Hematopoietic multipotent progenitor cell (in vitro differentiated cells): Measurements from ENCODE around the gene NKAPL. TPM values are rescaled to one million over a fixed set of nuclear protein-coding genes. Genes with fewer than 3 reads are reported as not detected.

ENCODE experiments used
- DNase-seq, 3 donors: peaks; one replicate each; pipeline ENCODE4 v3.0.0-alpha.2; 2011 to 2015; ENCODE audit warnings: low read depth in 2 of 3, low spot score in 2 of 3
- total RNA-seq: library from RNA; depleted of rRNA; stranded (reverse); fragments of >200 nt; gene quantifications from one replicate; pipeline ENCODE4 v1.2.3, GENCODE V29; 2012

NKAPL gene
- total RNA-seq, 1 donor: 1.1 TPM

DNA sequence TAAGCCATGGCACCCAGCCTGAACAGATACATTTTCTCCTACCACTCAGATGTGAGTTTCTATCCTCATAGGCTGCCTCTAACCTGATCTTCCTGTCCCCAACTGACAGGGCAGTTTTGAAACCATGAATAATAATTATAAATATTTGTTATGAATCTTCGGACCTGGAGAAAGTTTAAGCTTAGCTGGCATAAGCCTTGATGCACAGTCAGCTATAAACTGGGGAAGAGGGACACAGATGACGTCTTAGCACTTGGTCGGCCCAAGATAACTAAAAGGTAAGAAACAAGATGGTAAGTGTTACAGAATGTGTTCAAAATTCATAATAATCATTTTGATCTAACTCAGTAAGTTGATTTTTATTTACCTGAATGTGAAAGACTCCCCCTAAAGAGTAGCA lies 15.2 kb upstream of the NKAPL start:
- no peak for DNase-seq

DNA sequence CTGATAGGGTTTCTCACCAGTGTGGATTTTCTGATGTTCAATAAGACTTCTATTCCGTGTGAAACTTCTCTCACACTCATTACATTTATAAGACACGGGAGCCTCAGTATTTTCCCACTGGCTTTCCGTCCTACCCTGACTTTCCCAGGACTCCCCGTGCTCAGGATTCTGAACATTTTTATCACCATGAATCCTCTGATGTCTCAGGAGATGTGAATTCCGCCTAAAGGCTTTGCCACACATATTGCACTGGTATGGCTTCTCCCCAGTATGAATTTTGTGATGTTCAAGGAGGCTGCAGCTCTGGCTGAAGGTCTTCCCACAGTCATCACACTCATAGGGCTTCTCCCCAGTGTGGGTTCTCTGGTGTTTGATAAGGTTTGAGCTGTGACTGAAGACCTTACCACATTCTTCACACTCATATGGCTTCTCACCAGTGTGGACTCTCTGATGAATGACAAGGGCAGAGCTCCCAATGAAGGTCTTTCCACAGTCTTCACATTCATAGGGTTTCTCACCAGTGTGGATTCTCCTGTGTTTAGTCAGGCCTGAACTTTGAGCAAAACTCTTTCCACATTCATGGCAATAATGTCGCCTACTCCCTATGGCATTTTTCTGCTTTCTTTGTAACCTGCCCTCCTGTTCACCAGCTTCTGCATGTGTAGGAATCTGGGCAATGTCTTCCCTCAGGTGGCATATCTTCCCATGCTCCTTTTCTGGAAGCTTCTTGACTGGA lies 13.7 kb upstream of the NKAPL start:
- no peak for DNase-seq

DNA sequence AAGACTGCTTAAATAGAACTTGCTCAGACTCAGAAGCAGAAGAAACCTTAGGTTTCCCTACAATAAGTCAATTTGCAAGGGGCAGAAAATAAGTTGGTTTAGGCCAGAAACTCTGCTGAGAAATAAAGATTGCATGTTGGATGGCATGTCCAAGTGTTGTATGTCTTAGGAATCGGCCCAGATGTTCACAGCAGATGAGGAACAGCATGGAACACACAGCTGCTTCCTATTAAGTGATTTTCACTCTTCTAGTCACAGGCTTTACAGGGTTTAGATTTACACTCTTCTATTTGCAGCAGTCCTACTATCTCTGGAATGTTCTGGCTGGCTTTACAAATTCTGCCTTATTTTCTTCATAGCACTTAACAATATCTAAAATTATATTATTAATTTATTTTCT lies 10.2 kb upstream of the NKAPL start:
- no peak for DNase-seq

DNA sequence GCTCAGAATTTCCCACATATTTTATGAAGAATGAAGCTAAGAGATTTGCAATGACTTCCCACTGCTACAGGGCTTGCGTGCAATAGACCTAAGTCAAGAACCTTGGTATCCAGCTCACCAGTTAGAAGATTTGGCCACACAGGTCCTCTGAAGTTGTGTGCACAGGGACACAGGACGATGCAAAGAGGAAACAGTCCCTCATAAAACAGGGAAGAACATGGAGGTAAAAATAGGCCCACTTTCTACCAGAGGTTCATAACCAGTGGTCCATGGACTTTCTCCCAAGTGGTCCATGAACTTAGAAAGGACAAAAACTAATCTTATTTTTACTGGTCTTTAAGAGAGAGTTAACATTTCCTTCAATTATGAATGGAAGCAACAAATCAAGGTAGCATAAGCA lies 8.3 kb upstream of the NKAPL start:
- no peak for DNase-seq

DNA sequence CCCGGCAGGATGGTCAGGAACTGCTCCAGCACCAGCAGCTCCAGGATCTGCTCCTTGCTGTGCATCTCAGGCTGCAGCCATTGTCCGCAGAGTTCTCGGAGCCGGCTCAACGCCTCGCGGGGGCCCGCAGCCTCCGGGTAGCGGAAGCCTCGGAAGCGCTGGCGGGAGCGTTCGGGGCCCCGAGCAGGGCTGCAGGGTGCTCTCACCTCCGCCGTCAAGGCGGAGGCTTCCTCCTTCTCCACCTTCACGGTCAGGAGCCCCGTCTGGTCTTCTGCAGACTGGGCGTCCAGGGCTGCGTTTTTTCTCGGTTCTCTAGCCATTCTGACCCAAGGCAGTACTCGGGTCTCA lies 7.5 kb upstream of the NKAPL start:
- DNase-seq: peak in 2 of 3 donors; percentile 23 to 39

DNA sequence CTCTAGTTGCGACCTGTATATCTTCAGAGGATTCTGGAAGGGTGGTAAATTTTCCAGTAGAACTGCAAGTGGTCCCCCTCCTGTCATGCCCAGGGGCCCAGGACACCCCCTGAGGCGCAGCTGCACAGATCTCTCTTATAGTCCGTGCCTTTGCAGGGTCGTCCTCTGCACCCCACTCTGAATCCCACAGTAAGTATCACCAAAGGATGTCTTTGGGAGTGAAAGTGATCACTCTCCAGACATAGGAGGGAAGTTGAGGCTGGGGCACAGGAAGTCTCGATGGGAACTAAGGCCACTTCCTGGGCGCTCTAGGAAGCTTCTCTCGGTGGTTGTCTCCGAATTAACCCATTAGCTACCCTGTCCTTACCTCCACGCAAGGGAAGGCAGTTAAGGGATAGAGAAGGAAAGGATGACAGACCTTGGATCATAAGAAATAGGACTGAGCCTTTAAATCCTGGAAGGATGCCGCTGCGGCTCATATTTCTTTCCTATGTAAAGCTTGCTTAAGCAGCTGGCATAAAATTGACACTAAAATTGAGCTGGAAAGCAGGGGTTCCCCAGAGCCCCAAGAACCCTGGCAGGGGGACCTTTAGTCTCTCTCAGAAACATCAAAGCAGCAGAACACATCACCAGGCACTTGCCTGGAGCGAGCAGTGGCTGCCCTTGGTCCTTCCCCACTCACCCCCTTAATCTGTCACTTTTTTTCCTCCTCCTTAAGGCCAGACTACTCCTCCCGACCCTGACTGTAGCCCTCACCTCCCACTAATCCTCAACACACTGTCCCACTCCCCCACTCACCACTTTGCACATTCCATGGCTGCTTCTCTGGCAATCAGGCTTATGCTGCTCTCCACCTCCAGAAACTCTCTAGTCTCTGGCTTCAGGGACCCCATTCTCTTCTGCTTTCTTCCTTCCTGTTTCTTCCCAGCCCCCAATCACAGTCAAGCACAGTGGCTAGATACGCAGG lies 6.8 kb upstream of the NKAPL start, which contains the start of gene ZKSCAN4:
Gene ZKSCAN4 (minus strand): TSS at position 261 of the 967 bp plus-strand sequence. CDS start 289 bp downstream, outside the sequence.
- peak; percentile 58 to 89 (median 73) for DNase-seq

DNA sequence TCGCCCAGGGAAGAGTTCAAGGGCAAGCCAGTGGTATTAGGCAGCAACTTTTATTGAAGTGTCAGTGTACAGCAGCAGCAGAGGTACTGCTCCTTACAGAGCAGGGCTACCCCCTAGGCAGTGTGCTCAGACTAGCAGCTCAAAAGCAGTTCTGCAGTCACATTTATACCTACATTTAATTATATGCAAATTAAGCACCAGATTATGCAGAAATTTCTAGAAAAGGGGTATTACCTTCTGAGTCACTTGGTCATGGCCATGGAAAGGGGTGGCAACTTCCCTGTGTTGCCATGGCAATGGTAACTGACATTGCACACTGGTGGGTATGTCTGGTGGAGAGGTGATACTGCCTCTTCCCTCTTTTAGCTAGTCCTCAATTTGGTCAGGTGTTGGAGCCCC lies 5.0 kb upstream of the NKAPL start:
- peak in 2 of 3 donors; percentile 40 to 52 for DNase-seq

DNA sequence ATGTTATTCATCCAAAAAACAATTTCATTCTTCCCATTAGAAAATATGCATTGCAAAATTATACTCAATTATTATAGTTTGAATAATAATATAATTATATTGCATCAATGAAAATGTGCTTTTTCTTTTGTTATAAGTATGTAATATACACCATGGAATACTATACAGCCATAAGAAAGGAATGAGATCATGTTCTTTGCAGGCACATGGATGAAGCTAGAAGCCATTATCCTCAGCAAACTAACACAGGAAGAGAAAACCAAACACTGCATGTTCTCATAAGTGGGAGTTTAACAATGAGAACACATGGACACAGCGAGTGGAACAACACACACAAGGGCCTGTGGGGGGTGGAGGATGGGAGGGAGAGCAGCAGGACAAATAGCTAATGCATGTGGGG lies 2.1 kb upstream of the NKAPL start:
- no peak for DNase-seq

DNA sequence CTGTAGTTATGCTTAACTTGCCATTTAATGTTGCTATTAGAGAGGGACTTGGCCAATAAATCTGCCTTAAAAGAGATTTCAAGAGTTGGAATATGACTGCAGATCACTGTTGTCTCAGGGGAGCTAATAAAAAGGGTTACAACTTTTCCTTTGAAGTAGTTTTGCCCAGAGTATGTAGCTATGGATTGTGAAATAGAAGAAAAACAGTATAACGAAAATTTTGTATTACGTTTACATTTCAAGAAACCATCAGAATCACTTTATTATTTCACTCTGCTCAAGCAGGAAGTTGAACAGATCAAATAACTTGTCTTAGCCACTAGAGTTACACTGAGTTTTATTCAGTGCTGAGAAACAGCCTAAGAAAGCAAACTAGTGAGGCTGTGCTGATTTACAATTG lies 4.8 kb downstream of the NKAPL start:
- no peak for DNase-seq

DNA sequence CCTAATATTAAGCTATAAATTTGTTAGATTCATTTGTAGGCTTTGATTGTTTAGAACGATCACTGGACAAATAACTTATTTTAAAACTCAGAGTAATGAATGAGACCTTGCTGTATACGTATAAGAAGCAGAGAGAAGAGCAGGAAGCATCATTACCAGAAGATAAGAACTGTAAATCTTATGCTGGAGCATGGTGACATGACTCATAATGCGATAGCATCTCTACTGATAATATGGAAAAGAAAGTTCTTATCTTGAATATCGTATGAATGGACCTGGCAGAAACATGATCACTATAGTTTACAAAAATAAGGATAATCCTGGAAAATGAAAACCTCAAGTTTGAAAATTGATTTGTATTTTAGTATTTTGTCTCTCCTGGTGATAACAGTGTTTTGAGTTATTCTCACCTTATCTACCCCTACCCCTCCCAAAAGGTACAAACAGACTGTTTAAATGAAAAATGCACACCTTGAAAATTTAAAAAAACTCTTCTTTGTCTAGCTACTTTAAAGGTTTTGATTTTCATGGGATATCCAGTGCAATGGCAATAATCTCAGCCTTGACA lies 5.8 kb downstream of the NKAPL start:
- DNase-seq: peak in 1 of 3 donors; percentile 31

DNA sequence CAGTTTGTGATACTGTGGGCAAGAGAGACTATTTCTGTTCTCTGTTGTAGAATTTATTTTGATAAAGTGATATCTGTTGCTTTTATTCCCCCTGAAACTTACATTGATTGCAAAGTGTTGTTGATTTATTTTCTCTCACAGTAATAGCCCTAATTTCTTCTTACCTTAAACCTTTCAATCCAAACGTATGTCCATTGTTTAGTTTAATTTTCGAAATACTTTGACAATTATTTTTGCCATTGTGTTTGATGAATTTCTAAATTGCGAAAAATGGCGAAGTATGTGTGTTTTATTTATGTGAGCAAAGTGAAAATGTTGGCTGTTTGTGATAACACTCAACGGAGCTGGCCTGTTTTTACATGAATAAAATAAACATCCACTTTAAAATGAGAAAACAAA lies 7.5 kb downstream of the NKAPL start:
- no peak for DNase-seq

DNA sequence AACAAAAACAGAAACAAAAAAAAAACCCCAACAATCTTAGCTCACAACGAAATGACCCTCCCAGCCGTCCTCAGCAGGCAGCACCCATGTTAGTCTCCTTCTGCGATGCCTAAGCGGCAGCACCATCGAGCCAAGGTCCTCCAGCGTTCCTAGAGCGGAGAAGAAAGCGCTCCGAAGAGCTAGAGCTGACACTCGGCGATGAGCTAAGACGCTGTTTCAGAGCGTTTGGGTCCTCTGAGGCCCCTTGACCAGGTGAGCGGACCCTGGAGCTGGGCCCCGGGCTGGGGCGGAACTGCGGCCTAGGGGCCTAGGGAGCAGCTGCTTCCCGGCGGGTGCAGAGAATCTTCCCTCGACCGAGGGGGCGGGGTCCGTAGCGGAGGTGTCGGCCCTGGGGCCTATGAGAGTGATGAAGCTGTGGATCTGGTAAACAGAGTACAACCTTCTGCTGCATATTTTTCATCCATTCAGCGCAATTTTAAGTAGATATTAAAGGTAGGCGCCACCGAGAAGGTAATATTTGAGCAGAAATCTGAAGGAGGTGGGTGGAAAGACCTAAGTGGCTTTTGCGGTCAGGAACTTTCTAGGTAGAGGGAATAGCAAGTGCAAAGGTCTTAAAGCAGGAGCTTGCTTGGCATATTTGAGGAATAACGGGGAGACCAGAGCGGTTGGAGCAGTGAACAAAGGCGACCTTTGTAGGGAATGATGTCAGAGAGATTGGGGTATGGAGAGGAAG lies 8.0 kb downstream of the NKAPL start, which contains the start of gene ZSCAN26:
Gene ZSCAN26 (plus strand): TSS at position 182 of the 733 bp plus-strand sequence. CDS start 4,777 bp downstream, outside the sequence.
- DNase-seq: peak; percentile 74 to 96 (median 90)

DNA sequence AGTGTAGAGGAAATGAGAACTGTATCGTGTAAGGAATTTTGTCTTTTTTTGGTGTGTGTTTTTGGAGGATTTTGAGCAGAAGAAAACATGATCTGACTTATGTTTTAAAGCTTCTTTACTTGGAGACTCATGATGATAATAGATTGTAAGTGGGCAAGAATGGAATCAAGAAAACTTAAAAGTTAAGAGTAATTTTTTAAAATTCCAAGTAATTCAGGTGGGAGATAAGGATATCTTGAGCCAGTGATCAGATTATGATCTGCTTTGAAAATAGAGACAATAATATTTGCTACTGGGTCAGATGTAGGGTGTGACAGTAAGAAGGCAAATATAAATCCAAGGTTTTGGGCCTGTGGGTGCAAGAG lies 8.6 kb downstream of the NKAPL start:
- no peak for DNase-seq

DNA sequence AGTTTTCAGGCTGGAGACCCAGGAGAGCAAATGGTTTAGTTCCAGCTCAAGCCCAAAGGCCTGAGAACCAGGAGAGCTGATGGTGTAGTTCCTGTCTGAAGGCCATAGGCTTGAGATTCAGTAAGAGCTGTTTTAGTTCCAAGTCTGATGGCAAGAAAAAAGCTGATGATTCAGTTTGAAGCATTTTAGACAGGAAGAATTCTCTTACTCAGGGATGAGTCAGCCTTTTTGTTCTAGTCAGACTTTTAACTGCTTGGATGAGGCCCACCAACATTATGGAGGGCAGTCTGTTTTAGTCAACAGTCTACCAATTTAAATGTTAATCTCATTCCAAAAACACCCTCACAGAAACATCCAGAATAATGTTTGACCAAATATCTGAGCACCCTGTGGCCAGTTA lies 10.4 kb downstream of the NKAPL start:
- DNase-seq: peak in 2 of 3 donors; percentile 26 to 32

DNA sequence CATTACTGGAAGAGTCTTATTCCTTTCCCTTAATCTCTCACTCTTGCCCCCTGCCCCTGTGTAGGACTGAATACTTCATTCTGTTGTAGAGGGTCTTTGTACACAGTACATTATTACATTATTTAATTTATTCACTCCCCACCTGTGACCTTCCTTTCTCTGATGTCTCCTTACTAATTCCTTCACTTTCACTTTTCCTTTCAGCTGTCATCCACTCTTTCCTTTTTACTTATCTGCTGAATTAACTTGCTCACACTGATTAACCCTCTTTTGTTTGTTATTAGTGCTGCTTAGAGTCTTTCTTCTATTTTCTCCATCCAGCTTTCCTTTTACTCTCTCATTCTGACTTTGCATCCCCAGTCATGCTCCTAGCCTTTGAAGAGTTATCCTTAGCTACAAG lies 15.8 kb downstream of the NKAPL start:
- no peak for DNase-seq

DNA sequence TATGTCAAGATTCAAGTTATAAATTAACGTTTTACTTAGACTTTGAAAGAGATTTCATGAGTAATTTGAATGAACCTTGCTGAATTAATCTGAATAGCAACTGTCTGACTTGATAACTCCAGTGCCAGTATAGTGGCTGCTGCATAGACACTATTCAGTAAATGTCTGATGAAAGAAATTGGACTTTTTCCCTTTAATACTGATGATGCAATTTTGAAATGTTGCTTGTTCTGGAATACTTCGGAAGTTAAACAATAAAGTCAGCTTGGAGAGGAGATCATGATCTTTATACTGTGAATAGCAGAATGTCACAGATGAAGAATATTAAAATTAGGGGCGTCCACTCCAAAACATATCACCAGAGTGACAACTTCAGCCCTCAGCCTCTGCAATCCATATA lies 18.6 kb downstream of the NKAPL start:
- DNase-seq: no peak

DNA sequence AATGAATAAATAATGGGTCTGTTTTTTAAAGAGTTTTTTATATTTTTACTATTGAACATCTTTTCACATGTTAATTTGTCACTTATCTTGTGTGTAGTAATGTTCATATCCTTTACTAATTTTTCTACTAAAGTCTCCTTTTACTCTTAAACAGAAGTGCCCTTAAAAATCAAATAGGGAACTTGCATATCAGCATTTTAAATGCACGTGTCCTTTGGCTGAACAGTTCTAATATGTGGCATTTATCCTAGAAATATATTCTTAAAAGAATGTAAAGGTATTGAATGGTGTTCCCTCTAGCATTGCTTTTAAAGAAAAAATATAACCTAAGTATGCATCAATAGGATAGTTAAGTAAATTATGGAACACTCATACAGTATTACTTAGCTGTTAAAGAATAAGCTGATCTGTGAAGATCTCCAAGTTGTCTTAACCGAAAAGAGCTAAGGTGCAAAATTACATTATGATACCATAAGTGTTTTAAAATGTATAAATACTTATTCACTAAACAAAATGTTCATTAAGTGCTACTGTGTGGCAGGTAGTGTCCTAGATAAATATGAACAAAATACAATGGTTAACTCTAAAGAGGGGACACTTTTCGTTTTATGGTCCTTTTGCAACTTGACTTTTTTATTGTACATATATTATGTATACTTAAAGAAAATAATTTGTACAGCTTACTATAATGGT lies 21.6 kb downstream of the NKAPL start:
- DNase-seq: no peak

DNA sequence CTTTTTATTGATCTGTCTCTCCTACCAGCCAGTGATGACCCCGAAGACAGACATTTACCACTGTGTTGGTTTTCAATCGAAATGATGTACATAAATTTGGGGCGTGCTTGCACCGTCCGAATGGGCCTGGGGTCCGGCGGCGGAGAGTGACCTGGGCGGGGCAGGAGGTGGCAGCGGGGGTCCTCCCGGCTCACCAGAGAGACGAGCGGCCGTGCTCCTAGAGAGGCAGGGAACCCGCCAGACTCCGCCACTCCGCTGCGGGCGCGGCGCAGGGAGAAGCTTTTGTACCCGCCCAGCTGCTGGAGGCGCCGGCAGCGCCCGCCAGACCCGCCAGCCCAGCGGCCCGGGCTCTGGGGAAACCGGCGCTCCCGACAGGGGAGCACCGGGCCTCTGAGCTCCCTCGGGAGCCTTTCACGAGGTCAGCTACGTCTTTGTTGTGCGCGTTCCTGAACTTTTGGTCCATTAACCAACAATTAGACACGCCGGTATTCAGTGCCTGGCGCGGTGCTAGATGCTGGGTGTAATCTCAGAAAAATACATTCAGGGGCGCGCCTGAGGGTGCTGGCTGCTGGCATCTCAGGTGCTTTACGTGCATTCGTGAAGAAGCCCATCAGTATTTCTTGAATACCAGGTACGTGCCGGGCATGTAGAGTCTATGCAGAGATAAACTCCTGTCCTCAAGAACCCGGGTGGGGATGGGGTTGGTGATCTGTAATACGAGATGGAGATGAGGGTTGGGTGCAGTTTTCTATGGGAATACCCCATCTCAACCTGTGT lies 22.4 kb downstream of the NKAPL start, which contains the start of gene PGBD1:
Gene PGBD1 (plus strand): TSS at position 285 of the 777 bp plus-strand sequence. CDS start 2,242 bp downstream, outside the sequence.
- DNase-seq: peak in 2 of 3 donors; percentile 65 to 75

DNA sequence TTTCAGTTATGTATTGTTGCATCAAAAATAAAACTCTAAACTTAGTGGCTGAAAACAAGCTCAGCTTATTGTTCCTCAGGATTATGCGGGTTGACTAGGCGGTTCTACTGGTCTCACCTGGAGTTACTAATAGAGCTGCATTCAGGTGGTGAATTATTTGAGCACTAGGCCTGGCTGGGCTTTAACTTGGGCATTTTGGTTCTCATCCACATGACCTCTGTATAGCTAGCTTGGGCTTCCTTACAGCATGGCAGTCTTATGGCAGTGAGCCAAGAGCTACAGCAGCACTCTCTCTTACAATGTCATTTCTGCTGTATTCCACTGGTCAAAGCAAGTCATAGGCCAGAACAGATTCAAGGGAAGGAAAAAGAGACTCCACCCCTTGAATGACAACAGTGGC lies 23.8 kb downstream of the NKAPL start:
- DNase-seq: no peak
